Fibroblast of lung (primary cell): Measurements from ENCODE around the gene EME1.

ENCODE experiments used
- EZH2 ChIP-seq: IDR thresholded peaks from 2 replicates; pipeline ENCODE4 v1.5.1; 2012; ENCODE audit warnings: low read length, control low read depth, mild to moderate bottlenecking; ENCODE audit errors: missing control alignments
- TF ChIP-seq, protein P1 (sequence below), 2 donors: IDR thresholded peaks in 1 of 2; conservative IDR thresholded peaks in 1 of 2; 1 replicate in 1 of 2; 2 replicates in 1 of 2; pipeline ENCODE4 v1.5.1; 2011 to 2012; ENCODE audit warnings: low read length in 2 of 2, control low read depth in 1 of 2, inconsistent platforms in 1 of 2, low read depth in 1 of 2, mild to moderate bottlenecking in 1 of 2

DNA sequence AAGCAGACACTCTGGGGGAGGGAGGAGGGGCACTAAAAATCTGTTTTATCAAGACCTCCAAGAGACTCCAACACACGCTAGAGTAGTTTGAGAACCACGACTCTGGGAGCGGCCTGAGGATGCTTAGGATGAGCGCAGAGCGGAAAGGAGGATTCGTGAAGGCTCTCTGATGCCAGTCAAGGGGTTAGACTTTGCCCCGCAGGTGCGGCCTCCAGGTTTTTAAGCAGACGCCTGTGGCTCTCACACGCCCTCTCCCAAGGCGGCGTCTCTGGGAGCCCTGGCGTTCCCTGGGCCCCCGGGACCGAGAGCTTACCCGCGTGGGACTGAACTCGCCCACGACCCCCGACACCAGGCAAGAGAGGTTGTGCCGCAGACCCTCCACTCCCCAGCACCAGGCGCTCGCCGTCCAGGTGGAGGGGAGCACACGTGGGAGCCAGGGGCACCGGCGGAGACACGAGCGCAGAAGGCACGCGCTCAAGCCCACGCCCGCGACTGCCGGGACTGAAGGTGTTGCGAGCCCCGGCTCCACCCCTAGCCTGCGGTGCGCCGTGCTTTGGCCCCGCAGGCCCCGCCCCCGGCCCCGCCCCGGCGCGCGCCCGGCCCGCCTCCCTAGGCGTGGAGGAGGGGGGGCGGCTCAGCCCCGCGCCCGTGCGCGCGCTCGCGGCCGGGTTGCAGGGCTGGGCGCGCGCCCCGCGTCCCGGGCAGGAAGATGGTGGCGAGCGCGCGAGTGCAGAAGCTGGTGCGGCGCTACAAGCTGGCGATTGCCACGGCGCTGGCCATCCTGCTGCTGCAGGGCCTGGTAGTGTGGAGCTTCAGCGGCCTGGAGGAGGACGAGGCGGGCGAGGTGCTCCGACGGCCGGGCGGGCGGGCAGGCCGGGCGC is 27.4 kb upstream of the EME1 start, which contains the start of gene XYLT2:
- TF ChIP-seq, protein P1, sequence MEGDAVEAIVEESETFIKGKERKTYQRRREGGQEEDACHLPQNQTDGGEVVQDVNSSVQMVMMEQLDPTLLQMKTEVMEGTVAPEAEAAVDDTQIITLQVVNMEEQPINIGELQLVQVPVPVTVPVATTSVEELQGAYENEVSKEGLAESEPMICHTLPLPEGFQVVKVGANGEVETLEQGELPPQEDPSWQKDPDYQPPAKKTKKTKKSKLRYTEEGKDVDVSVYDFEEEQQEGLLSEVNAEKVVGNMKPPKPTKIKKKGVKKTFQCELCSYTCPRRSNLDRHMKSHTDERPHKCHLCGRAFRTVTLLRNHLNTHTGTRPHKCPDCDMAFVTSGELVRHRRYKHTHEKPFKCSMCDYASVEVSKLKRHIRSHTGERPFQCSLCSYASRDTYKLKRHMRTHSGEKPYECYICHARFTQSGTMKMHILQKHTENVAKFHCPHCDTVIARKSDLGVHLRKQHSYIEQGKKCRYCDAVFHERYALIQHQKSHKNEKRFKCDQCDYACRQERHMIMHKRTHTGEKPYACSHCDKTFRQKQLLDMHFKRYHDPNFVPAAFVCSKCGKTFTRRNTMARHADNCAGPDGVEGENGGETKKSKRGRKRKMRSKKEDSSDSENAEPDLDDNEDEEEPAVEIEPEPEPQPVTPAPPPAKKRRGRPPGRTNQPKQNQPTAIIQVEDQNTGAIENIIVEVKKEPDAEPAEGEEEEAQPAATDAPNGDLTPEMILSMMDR (conservative IDR thresholded peaks at IDR 0.05 in 1 of 2, IDR thresholded peaks at IDR 0.05 in 1 of 2; ENCODE audit: low read depth in 1 of 2, low read length in 2 of 2) = no peak
- TF ChIP-seq EZH2 = no peak
